H1 (cell line): ENCODE data around the gene CCL8. TPM values are rescaled to one million over a fixed set of nuclear protein-coding genes. Genes with fewer than 3 reads are reported as not detected.

Experiments used
- CTCF ChIA-PET: fragments of 300-600 bp; sonication (Branson Sonifier 250); formaldehyde crosslinking; loops from one replicate; lab custom pipeline; 2021; ENCODE audit not compliant: partially characterized antibody; lab: Charles Lee
- POLR2A ChIA-PET: fragments of 300-600 bp; sonication (Branson Sonifier 250); formaldehyde crosslinking; loops from one replicate; lab custom pipeline; 2021; ENCODE audit warnings: inconsistent platforms; ENCODE audit not compliant: partially characterized antibody; lab: Charles Lee
- DNase-seq, 2 experiments: peaks; one replicate each; pipeline versions ENCODE4 v3.0.0 to v3.0.0-alpha.2; 2010 to 2022; ENCODE audit warnings: low spot score in 2 of 2, low read depth in 1 of 2, mixed read lengths in 1 of 2
- FAIRE-seq: peaks from 2 replicates; lab custom pipeline; 2011; peaks lifted over from hg19 to GRCh38; lab: Jason Lieb, UNC
- H2AFZ ChIP-seq: 2 replicates; pipeline ENCODE4 v1.8.1; 2012; ENCODE audit warnings: low read length, inconsistent platforms
- H2AK5ac ChIP-seq: 2 replicates; pipeline ENCODE4 v1.6.1; 2013; ENCODE audit warnings: low read depth, low read length
- H2BK120ac ChIP-seq: replicated peaks from 2 replicates; pipeline ENCODE3; 2013; ENCODE audit warnings: low read depth, low read length, inconsistent platforms
- H2BK12ac ChIP-seq: 2 replicates; pipeline ENCODE4 v1.6.1; 2013; ENCODE audit warnings: low read depth, low read length
- H2BK15ac ChIP-seq: 2 replicates; pipeline ENCODE4 v1.6.1; 2013; ENCODE audit warnings: low read length
- H2BK20ac ChIP-seq: 2 replicates; pipeline ENCODE4 v1.6.1; 2013; ENCODE audit warnings: low read length
- H2BK5ac ChIP-seq: 2 replicates; pipeline ENCODE4 v1.6.1; 2013; ENCODE audit warnings: low read depth, low read length
- H3K14ac ChIP-seq: 2 replicates; pipeline ENCODE4 v1.6.1; 2013; ENCODE audit warnings: inconsistent platforms; ENCODE audit not compliant: insufficient read length
- H3K18ac ChIP-seq: 2 replicates; pipeline ENCODE4 v1.6.1; 2013; ENCODE audit warnings: low read length; ENCODE audit errors: extremely low read depth
- H3K23ac ChIP-seq: 2 replicates; pipeline ENCODE4 v1.6.1; 2013; ENCODE audit warnings: inconsistent platforms; ENCODE audit not compliant: insufficient read length
- H3K23me2 ChIP-seq: 2 replicates; pipeline ENCODE4 v1.6.1; 2013; ENCODE audit warnings: low read depth, low read length
- H3K27ac ChIP-seq: 2 replicates; pipeline ENCODE4 v1.6.1; 2011; ENCODE audit warnings: low read depth, low read length, inconsistent platforms
- H3K27me3 ChIP-seq, 4 experiments: replicated peaks in 1 of 4; 1 replicate in 1 of 4; 2 replicates in 3 of 4; pipeline versions ENCODE4 v1.6.1 to v1.8.1; 2011 to 2013; ENCODE audit warnings: low read length in 3 of 4, mild to moderate bottlenecking in 3 of 4, inconsistent platforms in 2 of 4, mixed read lengths in 2 of 4, moderate library complexity in 1 of 4; ENCODE audit not compliant: control insufficient read depth in 3 of 4, insufficient read depth in 3 of 4; ENCODE audit errors: extremely low read depth in 1 of 4
- H3K36me3 ChIP-seq, 4 experiments: 2 replicates each; pipeline versions ENCODE4 v1.6.1 to v1.8.1; 2011 to 2013; ENCODE audit warnings: mild to moderate bottlenecking in 4 of 4, low read length in 3 of 4, moderate library complexity in 2 of 4, control low read depth in 1 of 4, inconsistent platforms in 1 of 4; ENCODE audit not compliant: insufficient read depth in 4 of 4, control insufficient read depth in 2 of 4
- H3K4ac ChIP-seq: replicated peaks from 2 replicates; pipeline ENCODE3; 2013; ENCODE audit warnings: low read length, low read depth, mixed read lengths, inconsistent platforms; ENCODE audit not compliant: insufficient read length
- H3K4me1 ChIP-seq, 4 experiments: replicated peaks in 1 of 4; 1 replicate in 1 of 4; 2 replicates in 3 of 4; pipeline versions ENCODE4 v1.6.1 to v1.8.1; 2011 to 2013; ENCODE audit warnings: low read length in 3 of 4, inconsistent platforms in 2 of 4, mixed read lengths in 1 of 4; ENCODE audit not compliant: insufficient read depth in 4 of 4, control insufficient read depth in 3 of 4
- H3K4me2 ChIP-seq, 2 experiments: 2 replicates each; pipeline versions ENCODE4 v1.6.1 to v1.8.1; 2011 to 2013; ENCODE audit warnings: low read depth in 2 of 2, low read length in 2 of 2, control low read depth in 1 of 2, inconsistent platforms in 1 of 2, mild to moderate bottlenecking in 1 of 2; ENCODE audit not compliant: insufficient read depth in 1 of 2
- H3K4me3 ChIP-seq, 4 experiments: fragments of 200-600, 300-600 bp in 1 of 4; sonication (generic), shearing (Covaris generic), sonication (Bioruptor Twin) in 1 of 4; 2 replicates each; pipeline versions ENCODE4 v1.5.1 to v1.8.1; 2011 to 2016; ENCODE audit warnings: low read length in 4 of 4, low read depth in 3 of 4, control low read depth in 2 of 4, inconsistent platforms in 2 of 4, mild to moderate bottlenecking in 2 of 4, mixed read lengths in 1 of 4, moderate library complexity in 1 of 4; ENCODE audit not compliant: insufficient read depth in 2 of 4; ENCODE audit errors: extremely low read depth in 1 of 4
- H3K56ac ChIP-seq: replicated peaks from 2 replicates; pipeline ENCODE3; 2013; ENCODE audit warnings: low read depth, mild to moderate bottlenecking, mixed read lengths, low read length, inconsistent platforms; ENCODE audit not compliant: insufficient read length
- H3K79me1 ChIP-seq: 2 replicates; pipeline ENCODE4 v1.6.1; 2013; ENCODE audit warnings: low read depth, low read length, control low read depth
- H3K79me2 ChIP-seq, 2 experiments: 2 replicates each; pipeline versions ENCODE4 v1.6.1 to v1.8.1; 2012 to 2013; ENCODE audit warnings: low read length in 2 of 2, mild to moderate bottlenecking in 2 of 2, inconsistent platforms in 1 of 2; ENCODE audit not compliant: insufficient read depth in 2 of 2, control insufficient read depth in 1 of 2
- H3K9ac ChIP-seq, 4 experiments: replicated peaks in 1 of 4; 1 replicate in 1 of 4; 2 replicates in 3 of 4; pipeline versions ENCODE4 v1.6.1 to v1.8.1; 2011 to 2013; ENCODE audit warnings: low read depth in 3 of 4, low read length in 3 of 4, control low read depth in 2 of 4, mild to moderate bottlenecking in 2 of 4, moderate library complexity in 2 of 4, inconsistent platforms in 1 of 4; ENCODE audit errors: extremely low read depth in 1 of 4
- H3K9me3 ChIP-seq, 2 experiments: 2 replicates each; pipeline versions ENCODE4 v1.6.1 to v1.8.1; 2012 to 2013; ENCODE audit warnings: mild to moderate bottlenecking in 2 of 2, moderate library complexity in 2 of 2, control low read depth in 1 of 2, inconsistent platforms in 1 of 2, low read depth in 1 of 2, low read length in 1 of 2, mixed read lengths in 1 of 2; ENCODE audit not compliant: insufficient read depth in 2 of 2
- H4K20me1 ChIP-seq, 2 experiments: replicated peaks in 1 of 2; 2 replicates each; pipeline versions ENCODE3 to v1.8.1; 2011 to 2013; ENCODE audit warnings: inconsistent platforms in 2 of 2, low read length in 2 of 2, mild to moderate bottlenecking in 1 of 2; ENCODE audit not compliant: insufficient read depth in 2 of 2, control insufficient read depth in 1 of 2
- H4K5ac ChIP-seq: 2 replicates; pipeline ENCODE4 v1.6.1; 2013; ENCODE audit warnings: low read length, low read depth, mixed read lengths, inconsistent platforms; ENCODE audit not compliant: insufficient read length
- H4K8ac ChIP-seq: 2 replicates; pipeline ENCODE4 v1.8.0; 2013; ENCODE audit warnings: mild to moderate bottlenecking, moderate library complexity, low read length, inconsistent platforms; ENCODE audit not compliant: insufficient read depth; ENCODE audit errors: extremely low read depth
- H4K91ac ChIP-seq: replicated peaks from 2 replicates; pipeline ENCODE3; 2013; ENCODE audit warnings: low read length, mixed read lengths, inconsistent platforms; ENCODE audit not compliant: insufficient read length
- BACH1 ChIP-seq: IDR thresholded peaks from 2 replicates; pipeline ENCODE4 v1.6.1; 2012; ENCODE audit warnings: low read length, improper control_type of control experiment
- BCL11A ChIP-seq, 2 experiments: IDR thresholded peaks; one replicate each; pipeline ENCODE4 v1.6.1; 2011; ENCODE audit warnings: low read depth in 2 of 2, low read length in 2 of 2, mild to moderate bottlenecking in 2 of 2
- BRCA1 ChIP-seq: IDR thresholded peaks from 2 replicates; pipeline ENCODE4 v1.6.1; 2012; ENCODE audit warnings: low read depth, low read length, improper control_type of control experiment
- EZH2 ChIP-seq: fragments of 200-600 bp; sonication (generic); IDR thresholded peaks from 2 replicates; pipeline ENCODE4 v1.7.1; 2012; ENCODE audit warnings: low read depth, mild to moderate bottlenecking, moderate library complexity, low read length, inconsistent platforms; ENCODE audit not compliant: severe bottlenecking
- GTF2F1 ChIP-seq: IDR thresholded peaks from 2 replicates; pipeline ENCODE4 v1.6.1; 2012; ENCODE audit warnings: low read depth, low read length, improper control_type of control experiment, borderline replicate concordance
- JUN ChIP-seq: IDR thresholded peaks from 2 replicates; pipeline ENCODE4 v1.6.1; 2011; ENCODE audit warnings: low read depth, mild to moderate bottlenecking, improper control_type of control experiment, low read length
- KDM1A ChIP-seq: fragments of 200-600, 300-600 bp; sonication (generic); IDR thresholded peaks from 2 replicates; pipeline ENCODE4 v1.7.1; 2016; ENCODE audit warnings: mild to moderate bottlenecking, low read length, borderline replicate concordance
- KDM4A ChIP-seq: IDR thresholded peaks from one replicate; pipeline ENCODE4 v1.7.1; 2012; ENCODE audit warnings: low read depth, mild to moderate bottlenecking, moderate library complexity, low read length, inconsistent platforms; ENCODE audit not compliant: severe bottlenecking
- KDM5A ChIP-seq: fragments of 200-600 bp; IDR thresholded peaks from 2 replicates; pipeline ENCODE4 v1.7.1; 2012; ENCODE audit warnings: mild to moderate bottlenecking, low read length, inconsistent platforms, mixed read lengths
- POLR2AphosphoS5 ChIP-seq: IDR thresholded peaks from 2 replicates; pipeline ENCODE4 v1.6.1; 2011; ENCODE audit warnings: low read depth, low read length
- RBBP5 ChIP-seq: IDR thresholded peaks from 2 replicates; pipeline ENCODE4 v1.7.1; 2012; ENCODE audit warnings: low read depth, mild to moderate bottlenecking, inconsistent platforms, low read length, moderate library complexity, borderline replicate concordance
- RXRA ChIP-seq: IDR thresholded peaks from 2 replicates; pipeline ENCODE4 v1.6.1; 2011; ENCODE audit warnings: low read depth, mild to moderate bottlenecking, low read length, moderate library complexity; ENCODE audit not compliant: insufficient read depth
- SP4 ChIP-seq: IDR thresholded peaks from 2 replicates; pipeline ENCODE4 v1.6.1; 2012; ENCODE audit warnings: low read length, inconsistent platforms
- SRF ChIP-seq: IDR thresholded peaks from 2 replicates; pipeline ENCODE4 v1.6.1; 2011; ENCODE audit warnings: mild to moderate bottlenecking, low read depth, low read length, moderate library complexity
- SUZ12 ChIP-seq: fragments of 200-600 bp; sonication (generic); IDR thresholded peaks from 2 replicates; pipeline ENCODE4 v1.6.1; 2012; ENCODE audit warnings: mild to moderate bottlenecking, inconsistent platforms, low read length, moderate library complexity, mixed read lengths
- TAF7 ChIP-seq: optimal IDR thresholded peaks from 2 replicates; pipeline ENCODE3; 2011; ENCODE audit warnings: low read depth, mild to moderate bottlenecking, inconsistent platforms, low read length, moderate library complexity, borderline replicate concordance
- WGBS, 2 experiments: shearing (Covaris generic) in 1 of 2; methylation state at CpG; one replicate each; pipeline versions ENCODE4 v1.1.6 to v1.1.7; 2013 to 2015; ENCODE audit warnings: low lambda C conversion rate in 2 of 2, mixed read lengths in 2 of 2, inconsistent platforms in 1 of 2, low coverage in 1 of 2, missing lambda C conversion rate in 1 of 2; ENCODE audit not compliant: insufficient replicate concordance in 2 of 2, insufficient coverage in 1 of 2, insufficient read length in 1 of 2; ENCODE audit errors: extremely low coverage in 1 of 2, missing lambda C conversion rate in 1 of 2; 5-methylcytosine and 5-hydroxymethylcytosine counted together
- polyA plus RNA-seq, 7 experiments: library from polyadenylated mRNA; depleted of rRNA in 3 of 7; stranded (reverse) in 5 of 7; unstranded in 2 of 7; fragments of >200 nt in 5 of 7; fragments of 200-250 nt in 2 of 7; gene quantifications; 1 replicate in 5 of 7; 2 replicates in 1 of 7; 4 replicates in 1 of 7; pipeline versions ENCODE4 v1.2.1 to v1.2.3, GENCODE V29; 2011 to 2013; ENCODE audit warnings: missing spikeins in 2 of 7, mixed read lengths in 2 of 7
- total RNA-seq: library from RNA; stranded (reverse); fragmentation: NEBNext Ultra II Directional; extraction: Animal tissue kit (Norgen Biotek cat#: 25700); gene quantifications from 2 replicates; pipeline ENCODE4 v1.2.1, GENCODE V29; 2021

The CCL8 gene
- total and polyA plus RNA-seq, 2 of the 8 experiments (the other 6 are each of a cell fraction or from before 2014, with no cell fraction given): not detected

- Histone ChIP-seq H4K8ac (no peak overlapping the region), H3K18ac (no peak overlapping the region), H3K9me3 (no peaks in the 10 kb centered on the region), H2BK15ac (no peak overlapping the region), H3K9ac (no peak overlapping the region), H3K4ac (no peak overlapping the region), H4K20me1 (no peaks in the 10 kb centered on the region), H3K36me3 (no peaks in the 10 kb centered on the region), H4K5ac (no peak overlapping the region), H2BK120ac (no peak overlapping the region), H3K4me1 (no peaks in the 10 kb centered on the region), H3K27ac (no peak overlapping the region), H3K23me2 (no peaks in the 10 kb centered on the region; the same call in 1 of the 2 replicates), H3K14ac (no peak overlapping the region), H2AK5ac (no peak overlapping the region), H2BK12ac (no peak overlapping the region), H3K79me1 (no peaks in the 10 kb centered on the region), H3K79me2 (no peaks in the 10 kb centered on the region), H3K4me2 (no peak overlapping the region), H3K23ac (no peak overlapping the region), H2BK20ac (no peak overlapping the region), H3K56ac (no peak overlapping the region), H2BK5ac (no peak overlapping the region), H3K27me3 (no peaks in the 10 kb centered on the region), H3K4me3 (no peak overlapping the region), H2AFZ (no peak overlapping the region), H4K91ac (no peak overlapping the region)
- FAIRE-seq (no peak), DNase-seq (no peak)
- no CpG with 5 or more reads among the region's 1 CpG for WGBS, 2 experiments
- ChIA-PET POLR2A (no interaction called here), CTCF (interaction anchor here (15.7 kb wide), 1 partner anchor 163 kb away, joined by 442 read pairs; no protein-coding TSS in a partner anchor)
- TF ChIP-seq SRF: no peak
- no peak for TF ChIP-seq GTF2F1
- TF ChIP-seq POLR2AphosphoS5: no peak
- TF ChIP-seq TAF7: no peak
- TF ChIP-seq RXRA: no peak
- no peak for TF ChIP-seq KDM1A
- TF ChIP-seq SUZ12: no peak
- TF ChIP-seq BACH1: no peak
- TF ChIP-seq SP4: no peak
- TF ChIP-seq JUN: no peak
- TF ChIP-seq KDM4A: no peak
- no peak for TF ChIP-seq RBBP5
- no peak for TF ChIP-seq EZH2
- no peak for TF ChIP-seq BRCA1
- TF ChIP-seq KDM5A: no peak
- TF ChIP-seq BCL11A (IDR thresholded peaks at IDR 0.05; ENCODE audit: low read depth in 2 of 2, low read length in 2 of 2): no peak
Observed at GRCh38 chr17:34366010-34366409, 46.8 kb downstream of the CCL8 start.
